ENCODE data around the gene PML. TPM values are rescaled to one million over a fixed set of nuclear protein-coding genes. Genes with fewer than 3 reads are reported as not detected.

Gene PML
- total RNA-seq (2014; rRNA removed; shearing (Covaris generic)) = 23.2 and 24.9 TPM in 2 replicates

- H3K4me3 ChIP-seq (ENCODE audit: insufficient read depth, low read depth, low read length) = peak within 1 kb of the TSS; percentile 57
- DNase-seq = peak; percentile 97
- peaks cover 2% of the 10 kb centered on the region; the same call in 1 of the 2 replicates for H3K36me3 ChIP-seq (replicated peaks; ENCODE audit: control insufficient read depth, insufficient read depth, low read length)
- no peaks in the 10 kb centered on the region; the same call in 1 of the 2 replicates for H3K27me3 ChIP-seq (ENCODE audit: control insufficient read depth, insufficient read depth, low read length)
Measured at GRCh38 chr15:73994413-73994883, at the start of gene PML. TSS of gene PML (plus strand) at chr15:73994716. CDS start at chr15:73994813, 97 bp downstream.

- Histone ChIP-seq H3K27me3 (ENCODE audit: control insufficient read depth, insufficient read depth, low read length) (no peaks in the 10 kb centered on the region), H3K4me3 (ENCODE audit: insufficient read depth, low read depth, low read length) (no peak overlapping the region), H3K36me3 (replicated peaks; ENCODE audit: control insufficient read depth, insufficient read depth, low read length) (no peaks in the 10 kb centered on the region)
- DNase-seq = no peak
Measured at GRCh38 chr15:73945130-73945508, 49.4 kb upstream of the PML start.

DNA sequence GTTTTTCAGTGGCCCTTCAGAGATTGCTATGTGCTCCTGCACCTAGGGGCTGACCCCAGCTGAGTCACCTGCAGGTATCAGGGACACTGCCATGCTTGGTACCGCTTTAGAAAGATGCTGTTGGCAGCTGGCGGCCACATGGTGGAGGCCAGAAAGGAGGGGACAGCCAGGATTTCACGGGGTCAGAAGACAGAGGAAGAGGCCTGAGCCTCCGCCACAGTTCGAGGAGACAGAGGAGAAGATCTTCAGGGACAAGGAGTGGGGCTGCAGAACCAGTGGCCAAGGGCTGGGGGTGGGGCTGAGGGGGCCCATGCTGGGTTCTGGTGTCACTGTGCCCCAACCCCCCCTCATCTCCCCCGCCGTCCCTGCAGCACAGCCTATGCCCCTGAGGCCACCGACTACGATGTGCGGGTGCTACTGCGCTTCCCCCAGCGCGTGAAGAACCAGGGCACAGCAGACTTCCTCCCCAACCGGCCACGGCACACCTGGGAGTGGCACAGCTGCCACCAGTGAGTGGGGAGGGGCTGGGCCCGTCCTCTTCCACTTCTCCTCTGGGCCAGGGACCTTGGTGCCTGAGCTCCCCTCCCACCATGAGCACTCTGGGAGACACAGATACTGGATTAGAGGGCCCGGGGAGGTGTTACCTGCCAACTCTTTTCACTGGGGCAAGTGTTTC lies 48.3 kb upstream of the PML start:
- no peaks in the 10 kb centered on the region for H3K27me3 ChIP-seq (ENCODE audit: control insufficient read depth, insufficient read depth, low read length)
- DNase-seq = no peak
- no peak overlapping the region for H3K4me3 ChIP-seq (ENCODE audit: insufficient read depth, low read depth, low read length)
- no peaks in the 10 kb centered on the region for H3K36me3 ChIP-seq (replicated peaks; ENCODE audit: control insufficient read depth, insufficient read depth, low read length)

GRCh38 chr15:73946795-73947370 lies 47.6 kb upstream of the PML start:
- Histone ChIP-seq H3K4me3 (ENCODE audit: insufficient read depth, low read depth, low read length) (no peak overlapping the region), H3K36me3 (replicated peaks; ENCODE audit: control insufficient read depth, insufficient read depth, low read length) (no peaks in the 10 kb centered on the region), H3K27me3 (ENCODE audit: control insufficient read depth, insufficient read depth, low read length) (no peaks in the 10 kb centered on the region)
- no peak for DNase-seq

DNA sequence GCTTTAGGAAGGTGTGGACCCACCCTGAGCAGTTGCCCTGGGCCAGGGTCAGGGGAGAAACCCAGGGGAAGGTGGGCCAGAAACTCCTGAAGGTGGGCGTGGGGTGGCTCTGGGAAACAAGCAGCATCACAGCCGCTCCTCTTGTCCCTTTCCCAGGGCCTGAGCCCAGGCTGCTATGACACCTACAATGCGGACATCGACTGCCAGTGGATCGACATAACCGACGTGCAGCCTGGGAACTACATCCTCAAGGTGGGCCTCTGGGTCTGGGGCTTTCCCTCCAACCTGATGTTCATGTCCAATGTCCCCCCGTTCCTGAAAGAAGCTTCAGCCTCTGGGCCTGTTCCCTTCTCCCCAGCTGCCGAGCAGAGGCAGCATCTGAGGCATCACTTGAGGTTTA lies 46.9 kb upstream of the PML start:
- DNase-seq = no peak
- Histone ChIP-seq H3K27me3 (ENCODE audit: control insufficient read depth, insufficient read depth, low read length) (no peaks in the 10 kb centered on the region), H3K4me3 (ENCODE audit: insufficient read depth, low read depth, low read length) (no peak overlapping the region), H3K36me3 (replicated peaks; ENCODE audit: control insufficient read depth, insufficient read depth, low read length) (no peaks in the 10 kb centered on the region)

DNA sequence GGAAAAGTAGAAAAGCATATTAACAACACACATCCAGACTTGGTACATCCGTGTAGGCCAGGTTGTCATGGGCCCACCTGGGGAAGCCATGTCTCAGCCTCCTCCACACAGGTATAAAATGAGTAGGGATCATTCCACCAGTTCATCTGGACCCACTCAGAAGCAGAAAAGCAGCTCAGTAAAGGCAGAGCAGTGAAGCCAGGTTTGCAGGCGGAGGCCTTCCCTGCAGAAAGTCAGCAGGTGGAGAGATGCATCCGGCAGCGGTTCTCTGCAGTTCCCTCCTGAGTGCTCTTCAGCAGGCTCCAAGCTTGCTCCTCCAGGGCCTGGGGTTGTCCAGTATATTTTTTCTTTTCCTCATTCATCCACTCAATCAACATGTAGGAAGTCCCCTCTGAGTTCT lies 46.1 kb upstream of the PML start:
- Histone ChIP-seq H3K27me3 (ENCODE audit: control insufficient read depth, insufficient read depth, low read length) (no peaks in the 10 kb centered on the region), H3K36me3 (replicated peaks; ENCODE audit: control insufficient read depth, insufficient read depth, low read length) (no peaks in the 10 kb centered on the region), H3K4me3 (ENCODE audit: insufficient read depth, low read depth, low read length) (no peak overlapping the region)
- DNase-seq = no peak

- Histone ChIP-seq H3K4me3 (ENCODE audit: insufficient read depth, low read depth, low read length) (no peak overlapping the region), H3K36me3 (replicated peaks; ENCODE audit: control insufficient read depth, insufficient read depth, low read length) (no peaks in the 10 kb centered on the region), H3K27me3 (ENCODE audit: control insufficient read depth, insufficient read depth, low read length) (no peaks in the 10 kb centered on the region)
- DNase-seq = no peak
Measured at GRCh38 chr15:73948982-73949381, 45.5 kb upstream of the PML start.

GRCh38 chr15:73949496-73949895 lies 45.0 kb upstream of the PML start:
- Histone ChIP-seq H3K4me3 (ENCODE audit: insufficient read depth, low read depth, low read length) (no peak overlapping the region), H3K36me3 (replicated peaks; ENCODE audit: control insufficient read depth, insufficient read depth, low read length) (no peaks in the 10 kb centered on the region), H3K27me3 (ENCODE audit: control insufficient read depth, insufficient read depth, low read length) (no peaks in the 10 kb centered on the region)
- no peak for DNase-seq

DNA sequence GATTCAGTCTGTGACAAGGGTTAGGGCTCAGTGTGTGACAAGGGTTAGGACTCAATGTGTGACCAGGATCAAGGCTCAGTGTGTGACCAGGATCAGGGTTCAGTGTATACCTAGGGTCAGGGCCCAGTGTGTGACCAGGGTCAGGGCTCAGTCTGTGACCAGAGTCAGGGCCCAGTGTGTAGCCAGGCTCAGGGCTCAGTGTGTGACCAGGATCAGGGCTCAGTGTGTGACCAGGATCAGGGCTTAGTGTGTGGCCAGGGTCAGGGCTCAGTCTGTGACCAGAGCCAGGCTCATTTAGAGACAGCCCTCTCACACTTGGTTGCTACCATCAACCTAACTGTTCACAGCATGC lies 44.1 kb upstream of the PML start:
- Histone ChIP-seq H3K27me3 (ENCODE audit: control insufficient read depth, insufficient read depth, low read length) (no peaks in the 10 kb centered on the region), H3K4me3 (ENCODE audit: insufficient read depth, low read depth, low read length) (no peak overlapping the region), H3K36me3 (replicated peaks; ENCODE audit: control insufficient read depth, insufficient read depth, low read length) (no peaks in the 10 kb centered on the region)
- DNase-seq = no peak

GRCh38 chr15:73950831-73951561 lies 43.5 kb upstream of the PML start:
- Histone ChIP-seq H3K27me3 (ENCODE audit: control insufficient read depth, insufficient read depth, low read length) (no peaks in the 10 kb centered on the region), H3K36me3 (replicated peaks; ENCODE audit: control insufficient read depth, insufficient read depth, low read length) (no peaks in the 10 kb centered on the region), H3K4me3 (ENCODE audit: insufficient read depth, low read depth, low read length) (no peak overlapping the region)
- DNase-seq = peak; percentile 97

DNA sequence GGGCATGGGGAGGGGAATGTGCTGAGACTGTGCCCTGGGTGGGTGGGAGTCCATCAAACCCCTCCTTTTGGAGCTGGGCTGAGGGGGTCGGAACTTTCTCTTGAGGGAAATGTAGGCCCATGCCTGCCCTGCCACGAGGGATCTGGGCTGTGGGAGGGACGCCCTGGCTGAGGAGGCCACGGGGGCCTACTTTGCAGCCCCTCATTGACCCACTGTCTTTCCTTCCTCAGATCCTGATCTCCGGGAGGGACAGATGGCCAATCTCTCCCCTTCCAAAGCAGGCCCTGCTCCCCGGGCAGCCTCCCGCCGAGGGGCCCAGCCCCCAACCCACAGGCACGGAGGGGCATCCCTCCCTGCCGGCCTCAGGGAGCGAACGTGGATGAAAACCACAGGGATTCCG lies 42.9 kb upstream of the PML start:
- H3K4me3 ChIP-seq (ENCODE audit: insufficient read depth, low read depth, low read length) = no peak overlapping the region
- DNase-seq = peak; percentile 78
- H3K27me3 ChIP-seq (ENCODE audit: control insufficient read depth, insufficient read depth, low read length) = no peaks in the 10 kb centered on the region
- H3K36me3 ChIP-seq (replicated peaks; ENCODE audit: control insufficient read depth, insufficient read depth, low read length) = no peaks in the 10 kb centered on the region

DNA sequence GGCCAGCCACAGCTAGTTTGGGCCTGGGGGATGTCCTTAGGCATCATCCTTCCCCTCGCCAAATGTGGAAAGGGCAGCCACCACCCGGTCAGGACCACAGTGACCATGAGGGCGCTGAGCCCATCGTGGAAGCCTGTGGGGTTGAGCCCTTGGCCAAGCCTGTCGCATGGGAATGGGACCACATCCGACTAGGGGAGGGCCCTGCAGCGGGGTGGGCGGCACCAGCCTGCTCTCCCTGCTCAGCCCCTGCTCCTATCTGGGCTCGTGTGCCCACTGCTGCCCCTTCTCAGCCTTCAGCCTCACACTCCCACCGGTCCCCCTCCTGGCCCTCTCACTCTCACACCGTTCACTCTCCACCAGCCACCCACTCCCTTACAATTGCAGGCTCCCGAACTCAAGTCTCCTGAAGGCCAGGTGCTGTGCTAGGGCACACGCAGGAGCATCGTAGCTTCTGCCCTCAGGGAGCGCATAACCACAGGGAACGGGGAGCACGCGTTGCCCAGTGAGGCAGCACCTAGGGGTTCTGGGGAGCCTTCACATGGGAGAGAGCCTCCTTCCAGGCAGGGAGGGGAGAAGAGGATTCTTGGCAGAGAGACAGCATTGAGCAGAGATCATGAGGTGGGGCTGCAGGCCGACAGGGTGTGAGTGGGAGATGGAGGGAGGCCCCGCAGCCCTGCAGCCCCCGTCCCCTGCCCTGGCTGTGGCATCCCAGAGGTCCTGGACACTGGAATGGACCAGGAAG lies 42.2 kb upstream of the PML start:
- H3K36me3 ChIP-seq (replicated peaks; ENCODE audit: control insufficient read depth, insufficient read depth, low read length) = no peaks in the 10 kb centered on the region
- H3K4me3 ChIP-seq (ENCODE audit: insufficient read depth, low read depth, low read length) = no peak overlapping the region
- no peaks in the 10 kb centered on the region for H3K27me3 ChIP-seq (ENCODE audit: control insufficient read depth, insufficient read depth, low read length)
- DNase-seq = no peak

- Histone ChIP-seq H3K36me3 (replicated peaks; ENCODE audit: control insufficient read depth, insufficient read depth, low read length) (no peaks in the 10 kb centered on the region), H3K27me3 (ENCODE audit: control insufficient read depth, insufficient read depth, low read length) (no peaks in the 10 kb centered on the region), H3K4me3 (ENCODE audit: insufficient read depth, low read depth, low read length) (no peak overlapping the region)
- DNase-seq = peak; percentile 37
Measured at GRCh38 chr15:73952913-73953750, 41.4 kb upstream of the PML start.
